ENCODE data around the gene KIAA1755. TPM values are rescaled to one million over a fixed set of nuclear protein-coding genes. Genes with fewer than 3 reads are reported as not detected.

Gene KIAA1755
- total and polyA plus RNA-seq, 9 of the 15 experiments (the other 6 are each of a cell fraction or from before 2014, with no cell fraction given), result not detected

DNA sequence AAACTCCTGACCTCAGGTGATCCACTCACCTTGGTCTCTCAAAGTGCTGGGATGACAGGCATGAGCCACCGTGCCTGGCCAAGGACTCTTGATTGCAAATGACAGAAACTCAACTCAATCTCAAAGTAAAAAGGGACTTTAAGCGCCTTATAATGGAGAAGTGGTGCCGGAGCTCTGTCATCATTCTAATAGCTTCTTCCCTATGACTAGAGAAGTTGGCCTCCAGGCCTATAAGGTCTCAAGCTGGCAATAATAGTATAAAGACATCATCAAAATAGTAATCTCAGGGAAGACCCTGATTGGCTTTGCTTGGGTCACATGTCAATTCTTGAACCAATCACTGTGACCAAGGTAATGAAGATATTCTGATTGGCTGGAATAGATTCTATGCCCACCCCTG is 8.5 kb upstream of the KIAA1755 start:
- no peak overlapping the region for H2AFZ ChIP-seq (ENCODE audit: low read depth, low read length)
- no peaks in the 10 kb centered on the region for H3K9me3 ChIP-seq (replicated peaks; ENCODE audit: control insufficient read depth, insufficient read depth, low read depth, low read length)
- H3K4me2 ChIP-seq (ENCODE audit: insufficient read depth, low read length), result no peak overlapping the region
- POLR2A ChIA-PET, result no interaction called here
- H3K27ac ChIP-seq (ENCODE audit: extremely low read depth, low read depth, low read length), result no peak overlapping the region
- H4K20me1 ChIP-seq (replicated peaks; ENCODE audit: control insufficient read depth, insufficient read depth, low read length), result no peaks in the 10 kb centered on the region
- H3K36me3 ChIP-seq (ENCODE audit: control insufficient read depth, insufficient read depth, low read length), result no peaks in the 10 kb centered on the region
- no peak overlapping the region for H3K4me3 ChIP-seq
- intact Hi-C loops (cut with micrococcal nuclease) (no loop called here), in situ Hi-C loops (cut with MboI) (no loop called here)
- no peak overlapping the region for H3K9ac ChIP-seq (ENCODE audit: insufficient read depth in 1 of 2, low read depth in 2 of 2, low read length in 2 of 2)
- WGBS (ENCODE audit: insufficient coverage, low coverage, missing lambda C conversion rate), result 3% methylated on average over 3 of the region's 3 CpGs
- no peaks in the 10 kb centered on the region for H3K9me1 ChIP-seq (ENCODE audit: control insufficient read depth, insufficient read depth, low read length)
- no peaks in the 10 kb centered on the region for H3K4me1 ChIP-seq (replicated peaks in 1 of 2; ENCODE audit: control insufficient read depth in 2 of 2, insufficient read depth in 2 of 2, low read length in 2 of 2)
- CTCF ChIA-PET (ENCODE audit: low intra/inter-chr PET ratio), result no interaction called here
- TF ChIP-seq TBP (optimal IDR thresholded peaks at IDR 0.05; ENCODE audit: low read depth, low read length), result no peak
- TF ChIP-seq EP300 (IDR thresholded peaks at IDR 0.05; ENCODE audit: low read length), result no peak
- no peak for TF ChIP-seq WHSC1 (IDR thresholded peaks at IDR 0.05; ENCODE audit: low read length)
- TF ChIP-seq ZNF175 (CRISPR knock-in tag; IDR thresholded peaks at IDR 0.05; ENCODE audit: low read depth), result no peak
- TF ChIP-seq, protein P1, sequence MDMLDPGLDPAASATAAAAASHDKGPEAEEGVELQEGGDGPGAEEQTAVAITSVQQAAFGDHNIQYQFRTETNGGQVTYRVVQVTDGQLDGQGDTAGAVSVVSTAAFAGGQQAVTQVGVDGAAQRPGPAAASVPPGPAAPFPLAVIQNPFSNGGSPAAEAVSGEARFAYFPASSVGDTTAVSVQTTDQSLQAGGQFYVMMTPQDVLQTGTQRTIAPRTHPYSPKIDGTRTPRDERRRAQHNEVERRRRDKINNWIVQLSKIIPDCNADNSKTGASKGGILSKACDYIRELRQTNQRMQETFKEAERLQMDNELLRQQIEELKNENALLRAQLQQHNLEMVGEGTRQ (CRISPR knock-in tag; IDR thresholded peaks at IDR 0.05), result 0 out of 2 replicates have a peak, but pooled peaks have one; percentile 11
- no peak for TF ChIP-seq IRF2 (CRISPR knock-in tag; IDR thresholded peaks at IDR 0.05)
- TF ChIP-seq, protein P2, sequence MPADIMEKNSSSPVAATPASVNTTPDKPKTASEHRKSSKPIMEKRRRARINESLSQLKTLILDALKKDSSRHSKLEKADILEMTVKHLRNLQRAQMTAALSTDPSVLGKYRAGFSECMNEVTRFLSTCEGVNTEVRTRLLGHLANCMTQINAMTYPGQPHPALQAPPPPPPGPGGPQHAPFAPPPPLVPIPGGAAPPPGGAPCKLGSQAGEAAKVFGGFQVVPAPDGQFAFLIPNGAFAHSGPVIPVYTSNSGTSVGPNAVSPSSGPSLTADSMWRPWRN (IDR thresholded peaks at IDR 0.05; ENCODE audit: low read depth), result no peak
- no peaks in the 10 kb centered on the region for H3K79me2 ChIP-seq (ENCODE audit: control insufficient read depth, insufficient read depth, low read length)
- FAIRE-seq (no peak), DNase-seq (ENCODE audit: extremely low read depth in 1 of 4, low spot score in 3 of 4) (no peak), ATAC-seq (no peak)
- no TSS peak for BruUV-seq (replicated peaks)
- peaks cover 0 to 26% of the 10 kb centered on the region in 2 experiments; a peak in 3 of 5 replicates for H3K27me3 ChIP-seq (ENCODE audit: control insufficient read depth in 2 of 2, insufficient read depth in 2 of 2, low read length in 2 of 2)

All from K562 (cell line).